Neural cell (in vitro differentiated cells): ENCODE data around the gene TBX19. TPM values are rescaled to one million over a fixed set of nuclear protein-coding genes. Genes with fewer than 3 reads are reported as not detected.

Source experiments
- H2AFZ ChIP-seq: fragments of 200-600, 300-800 bp; sonication (generic), shearing (Covaris generic); 2 replicates; pipeline ENCODE4 v1.6.0; 2014; ENCODE audit warnings: low read depth, mild to moderate bottlenecking, antibody characterized with exemption, low read length, moderate library complexity
- H3F3A ChIP-seq: fragments of 200-600 bp; shearing (Covaris generic); 2 replicates; pipeline ENCODE4 v1.6.1; 2016; ENCODE audit warnings: mild to moderate bottlenecking, moderate library complexity, mixed read lengths, antibody characterized with exemption, low read length; ENCODE audit not compliant: insufficient read depth, poor library complexity, severe bottlenecking
- H3K27ac ChIP-seq: fragments of 200-600, 300-800 bp; sonication (generic), shearing (Covaris generic); 2 replicates; pipeline ENCODE4 v1.5.1; 2014; ENCODE audit warnings: mild to moderate bottlenecking, low read length, moderate library complexity
- H3K27me3 ChIP-seq: fragments of 300-800, 200-600 bp; sonication (generic), shearing (Covaris generic); 2 replicates; pipeline ENCODE4 v1.6.0; 2014; ENCODE audit warnings: mild to moderate bottlenecking, low read depth, low read length, moderate library complexity; ENCODE audit not compliant: insufficient read depth
- H3K36me3 ChIP-seq: fragments of 300-800, 200-600 bp; sonication (generic), shearing (Covaris generic); 2 replicates; pipeline ENCODE4 v1.5.1; 2014; ENCODE audit warnings: mild to moderate bottlenecking, antibody characterized with exemption, low read length, moderate library complexity; ENCODE audit not compliant: insufficient read depth
- H3K4me2 ChIP-seq: fragments of 300-800, 200-600 bp; sonication (generic), shearing (Covaris generic); 2 replicates; pipeline ENCODE4 v1.6.0; 2014; ENCODE audit warnings: mild to moderate bottlenecking, low read length
- H3K4me3 ChIP-seq: fragments of 300-800, 200-600 bp; sonication (generic), shearing (Covaris generic); 2 replicates; pipeline ENCODE4 v1.5.1; 2014; ENCODE audit warnings: mild to moderate bottlenecking, low read length, moderate library complexity
- H3K79me2 ChIP-seq: fragments of 200-600 bp; shearing (Covaris generic); replicated peaks from 2 replicates; pipeline ENCODE4 v1.6.0; 2014; ENCODE audit warnings: mild to moderate bottlenecking, low read length, moderate library complexity; ENCODE audit not compliant: insufficient read depth
- H3K9ac ChIP-seq: fragments of 300-800, 200-600 bp; sonication (generic), shearing (Covaris generic); 2 replicates; pipeline ENCODE4 v1.6.1; 2016; ENCODE audit warnings: mild to moderate bottlenecking, low read length, mixed read lengths
- H3K9me2 ChIP-seq: fragments of 200-600 bp; shearing (Covaris generic); 2 replicates; pipeline ENCODE4 v1.6.1; 2016; ENCODE audit warnings: mild to moderate bottlenecking, low read length, mixed read lengths; ENCODE audit not compliant: insufficient read depth
- H3K9me3 ChIP-seq: fragments of 200-600, 300-800 bp; sonication (generic), shearing (Covaris generic); 2 replicates; pipeline ENCODE4 v1.6.1; 2016; ENCODE audit warnings: mild to moderate bottlenecking, mixed run types, low read length, moderate library complexity, mixed read lengths
- H4K20me1 ChIP-seq: fragments of 200-600 bp; shearing (Covaris generic); 2 replicates; pipeline ENCODE4 v1.6.1; 2016; ENCODE audit warnings: mild to moderate bottlenecking, mixed run types; ENCODE audit not compliant: insufficient read depth
- EP300 ChIP-seq: fragments of 450-650 bp; conservative IDR thresholded peaks from 2 replicates; pipeline ENCODE4 v1.6.1; 2014; ENCODE audit warnings: antibody characterized with exemption, mild to moderate bottlenecking, moderate library complexity; ENCODE audit not compliant: poor library complexity, severe bottlenecking
- EZH2 ChIP-seq: fragments of 200-600, 300-800 bp; shearing (Covaris generic), sonication (generic); IDR thresholded peaks from 2 replicates; pipeline ENCODE4 v1.6.1; 2014; ENCODE audit warnings: antibody characterized with exemption, low read length, borderline replicate concordance, mild to moderate bottlenecking; ENCODE audit not compliant: insufficient read depth, poor library complexity, severe bottlenecking
- MXI1 ChIP-seq: fragments of 450-650 bp; conservative IDR thresholded peaks from 2 replicates; pipeline ENCODE4 v1.6.1; 2014; ENCODE audit warnings: antibody characterized with exemption, mild to moderate bottlenecking; ENCODE audit not compliant: poor library complexity, severe bottlenecking
- POLR2AphosphoS5 ChIP-seq: IDR thresholded peaks from 2 replicates; pipeline ENCODE4 v1.6.1; 2012
- RAD21 ChIP-seq: fragments of 450-650 bp; conservative IDR thresholded peaks from 2 replicates; pipeline ENCODE4 v1.6.1; 2014; ENCODE audit warnings: antibody characterized with exemption, mild to moderate bottlenecking, moderate library complexity
- SMC3 ChIP-seq: fragments of 450-650 bp; conservative IDR thresholded peaks from 2 replicates; pipeline ENCODE4 v1.6.1; 2014; ENCODE audit warnings: antibody characterized with exemption, mild to moderate bottlenecking, moderate library complexity; ENCODE audit not compliant: poor library complexity
- TAF1 ChIP-seq: IDR thresholded peaks from 2 replicates; pipeline ENCODE4 v1.6.1; 2012; ENCODE audit warnings: low read depth
- polyA minus RNA-seq: library from RNA; depleted of rRNA, polyadenylated mRNA; stranded (reverse); fragments of >200 nt; gene quantifications from 2 replicates; pipeline ENCODE4 v1.2.3, GENCODE V29; 2014
- polyA plus RNA-seq: library from polyadenylated mRNA; depleted of rRNA; stranded (reverse); fragments of >200 nt; gene quantifications from 2 replicates; pipeline ENCODE4 v1.2.3, GENCODE V29; 2014
- TF ChIP-seq, protein P1 (sequence below): IDR thresholded peaks from 2 replicates; pipeline ENCODE4 v1.6.1; 2012; ENCODE audit warnings: borderline replicate concordance
- TF ChIP-seq, protein P2 (sequence below): fragments of 450-650 bp; IDR thresholded peaks from 2 replicates; pipeline ENCODE4 v1.5.1; 2014; ENCODE audit warnings: antibody characterized with exemption, mild to moderate bottlenecking, moderate library complexity; ENCODE audit not compliant: poor library complexity, severe bottlenecking

Gene TBX19
- polyA plus RNA-seq: 0.42 TPM in 1 of 2 replicates, not detected in the other
- polyA minus RNA-seq: 0.24 TPM in 1 of 2 replicates, not detected in the other

DNA sequence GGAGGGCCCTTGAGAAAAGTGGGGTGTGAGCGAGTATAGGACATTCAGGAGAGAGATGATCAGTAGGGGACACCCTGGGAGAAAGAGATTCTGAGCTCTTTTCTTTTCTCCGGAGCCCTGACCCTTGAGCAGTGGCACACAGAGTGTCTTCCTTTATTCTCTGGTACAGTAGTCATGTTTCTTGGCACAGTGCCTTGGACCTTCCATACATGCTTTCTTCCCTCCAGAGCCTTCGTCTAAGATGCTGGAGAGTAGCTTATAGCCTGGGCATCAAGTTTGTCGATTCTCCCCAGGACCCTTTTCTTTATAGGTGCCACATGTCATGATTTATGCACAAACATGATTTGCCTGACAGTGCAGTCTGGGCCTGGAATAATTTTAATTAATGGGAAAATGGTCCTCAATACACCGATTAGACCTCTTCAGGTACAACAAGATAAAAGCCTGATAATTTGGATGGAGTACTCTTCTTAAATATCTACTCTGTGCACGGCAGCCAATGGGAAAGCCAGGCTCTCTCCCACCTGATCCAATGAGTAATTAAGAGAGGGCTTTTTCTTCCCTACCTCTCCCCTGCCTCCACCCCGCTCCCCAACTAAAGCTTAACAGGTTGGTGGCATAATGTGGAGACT lies at the start of gene TBX19:
TSS of gene TBX19 (plus strand) at position 582 of the 632 bp plus-strand sequence. CDS start 214 bp downstream, outside the sequence.
- no peak within 1 kb of the TSS for H3K27ac ChIP-seq
- no peak within 1 kb of the TSS for H3K9ac ChIP-seq
- H3K36me3 ChIP-seq: no peaks in the 10 kb centered on the region
- H4K20me1 ChIP-seq: no peaks in the 10 kb centered on the region
- H3K27me3 ChIP-seq: no peaks in the 10 kb centered on the region
- no peak within 1 kb of the TSS for H3K4me3 ChIP-seq
- no peaks in the 10 kb centered on the region for H3K9me3 ChIP-seq
- H3K4me2 ChIP-seq: no peak within 1 kb of the TSS
- no peaks in the 10 kb centered on the region for H3F3A ChIP-seq
- no peaks in the 10 kb centered on the region for H3K9me2 ChIP-seq
- H2AFZ ChIP-seq: no peak within 1 kb of the TSS
- no peaks in the 10 kb centered on the region for H3K79me2 ChIP-seq
- TF ChIP-seq, protein P1, sequence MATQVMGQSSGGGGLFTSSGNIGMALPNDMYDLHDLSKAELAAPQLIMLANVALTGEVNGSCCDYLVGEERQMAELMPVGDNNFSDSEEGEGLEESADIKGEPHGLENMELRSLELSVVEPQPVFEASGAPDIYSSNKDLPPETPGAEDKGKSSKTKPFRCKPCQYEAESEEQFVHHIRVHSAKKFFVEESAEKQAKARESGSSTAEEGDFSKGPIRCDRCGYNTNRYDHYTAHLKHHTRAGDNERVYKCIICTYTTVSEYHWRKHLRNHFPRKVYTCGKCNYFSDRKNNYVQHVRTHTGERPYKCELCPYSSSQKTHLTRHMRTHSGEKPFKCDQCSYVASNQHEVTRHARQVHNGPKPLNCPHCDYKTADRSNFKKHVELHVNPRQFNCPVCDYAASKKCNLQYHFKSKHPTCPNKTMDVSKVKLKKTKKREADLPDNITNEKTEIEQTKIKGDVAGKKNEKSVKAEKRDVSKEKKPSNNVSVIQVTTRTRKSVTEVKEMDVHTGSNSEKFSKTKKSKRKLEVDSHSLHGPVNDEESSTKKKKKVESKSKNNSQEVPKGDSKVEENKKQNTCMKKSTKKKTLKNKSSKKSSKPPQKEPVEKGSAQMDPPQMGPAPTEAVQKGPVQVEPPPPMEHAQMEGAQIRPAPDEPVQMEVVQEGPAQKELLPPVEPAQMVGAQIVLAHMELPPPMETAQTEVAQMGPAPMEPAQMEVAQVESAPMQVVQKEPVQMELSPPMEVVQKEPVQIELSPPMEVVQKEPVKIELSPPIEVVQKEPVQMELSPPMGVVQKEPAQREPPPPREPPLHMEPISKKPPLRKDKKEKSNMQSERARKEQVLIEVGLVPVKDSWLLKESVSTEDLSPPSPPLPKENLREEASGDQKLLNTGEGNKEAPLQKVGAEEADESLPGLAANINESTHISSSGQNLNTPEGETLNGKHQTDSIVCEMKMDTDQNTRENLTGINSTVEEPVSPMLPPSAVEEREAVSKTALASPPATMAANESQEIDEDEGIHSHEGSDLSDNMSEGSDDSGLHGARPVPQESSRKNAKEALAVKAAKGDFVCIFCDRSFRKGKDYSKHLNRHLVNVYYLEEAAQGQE: no peak
- TF ChIP-seq POLR2AphosphoS5 (no peak), RAD21 (no peak), EP300 (no peak), MXI1 (no peak), TAF1 (no peak), EZH2 (no peak), SMC3 (no peak)
- TF ChIP-seq, protein P2, sequence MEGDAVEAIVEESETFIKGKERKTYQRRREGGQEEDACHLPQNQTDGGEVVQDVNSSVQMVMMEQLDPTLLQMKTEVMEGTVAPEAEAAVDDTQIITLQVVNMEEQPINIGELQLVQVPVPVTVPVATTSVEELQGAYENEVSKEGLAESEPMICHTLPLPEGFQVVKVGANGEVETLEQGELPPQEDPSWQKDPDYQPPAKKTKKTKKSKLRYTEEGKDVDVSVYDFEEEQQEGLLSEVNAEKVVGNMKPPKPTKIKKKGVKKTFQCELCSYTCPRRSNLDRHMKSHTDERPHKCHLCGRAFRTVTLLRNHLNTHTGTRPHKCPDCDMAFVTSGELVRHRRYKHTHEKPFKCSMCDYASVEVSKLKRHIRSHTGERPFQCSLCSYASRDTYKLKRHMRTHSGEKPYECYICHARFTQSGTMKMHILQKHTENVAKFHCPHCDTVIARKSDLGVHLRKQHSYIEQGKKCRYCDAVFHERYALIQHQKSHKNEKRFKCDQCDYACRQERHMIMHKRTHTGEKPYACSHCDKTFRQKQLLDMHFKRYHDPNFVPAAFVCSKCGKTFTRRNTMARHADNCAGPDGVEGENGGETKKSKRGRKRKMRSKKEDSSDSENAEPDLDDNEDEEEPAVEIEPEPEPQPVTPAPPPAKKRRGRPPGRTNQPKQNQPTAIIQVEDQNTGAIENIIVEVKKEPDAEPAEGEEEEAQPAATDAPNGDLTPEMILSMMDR: no peak

DNA sequence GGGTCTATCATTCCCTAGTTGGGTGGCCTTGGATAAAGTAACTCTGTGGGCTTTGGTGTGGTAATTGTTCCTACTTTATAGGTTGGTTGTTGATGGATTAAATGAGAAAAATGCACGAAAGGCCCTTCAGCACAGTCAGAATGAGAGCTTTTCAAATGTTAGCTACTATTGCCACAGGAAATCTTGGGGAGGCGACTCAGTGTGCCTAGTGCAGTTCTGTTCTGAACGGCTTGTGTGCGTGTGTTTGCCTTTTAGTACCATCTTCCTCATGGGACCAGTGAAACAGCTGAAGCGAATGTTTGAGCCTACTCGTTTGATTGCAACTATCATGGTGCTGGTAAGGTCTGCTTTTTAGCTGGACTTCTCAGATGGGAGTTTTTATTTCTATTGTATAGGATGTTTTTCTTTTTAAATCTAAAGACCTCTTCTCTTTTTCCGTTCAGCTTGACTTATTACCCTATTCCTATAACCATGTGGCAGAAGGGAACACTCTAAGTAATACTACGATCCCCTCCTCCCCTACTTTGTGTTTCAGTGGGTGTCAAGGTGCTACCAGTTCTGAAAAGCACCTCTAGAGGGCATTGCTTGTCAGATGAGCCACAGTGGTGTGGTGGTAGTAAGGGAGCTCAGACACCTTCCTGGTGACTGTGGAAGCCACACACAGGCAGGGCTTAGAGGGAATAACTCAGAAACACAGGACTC lies 45.7 kb upstream of the TBX19 start:
- Histone ChIP-seq H3K9me3 (no peaks in the 10 kb centered on the region), H3K9ac (no peak overlapping the region), H3K4me2 (no peak overlapping the region), H3K36me3 (no peaks in the 10 kb centered on the region), H3K4me3 (no peak overlapping the region), H3F3A (no peaks in the 10 kb centered on the region), H3K9me2 (no peaks in the 10 kb centered on the region), H3K27ac (no peak overlapping the region), H2AFZ (no peak overlapping the region), H3K27me3 (no peaks in the 10 kb centered on the region), H3K79me2 (no peaks in the 10 kb centered on the region), H4K20me1 (no peaks in the 10 kb centered on the region)
- TF ChIP-seq POLR2AphosphoS5: no peak
- TF ChIP-seq, protein P2: no peak
- no peak for TF ChIP-seq RAD21
- no peak for TF ChIP-seq EZH2
- no peak for TF ChIP-seq TAF1
- TF ChIP-seq, protein P1: no peak
- no peak for TF ChIP-seq EP300
- TF ChIP-seq MXI1: no peak
- TF ChIP-seq SMC3: no peak
